Esophagus squamous epithelium (tissue), 5 donors: ENCODE results near the gene SORCS1. TPM values are rescaled to one million over a fixed set of nuclear protein-coding genes. Genes with fewer than 3 reads are reported as not detected.
A peak's percentile ranks its signal among the peaks of the same experiment; 100 is the strongest.

Experiments
- DNase-seq: peaks from one replicate; lab custom pipeline; 2025; lab: John Stamatoyannopoulos, UW
- H3K27ac ChIP-seq, 4 donors: fragments of 200-600 bp; sonication (generic); one replicate each; pipeline ENCODE4 v1.5.1; 2016 to 2019; ENCODE audit warnings: mild to moderate bottlenecking in 1 of 4
- H3K27me3 ChIP-seq, 4 donors: fragments of 200-600 bp; sonication (generic); 1 replicate in 3 of 4; 2 replicates in 1 of 4; pipeline versions ENCODE4 v1.5.1 to v1.6.0; 2017 to 2021; ENCODE audit warnings: antibody characterized with exemption in 1 of 4
- H3K36me3 ChIP-seq, 3 donors: fragments of 200-600 bp; sonication (generic); one replicate each; pipeline ENCODE4 v1.5.1; 2016 to 2019
- H3K4me1 ChIP-seq, 3 donors: fragments of 200-600 bp; sonication (generic); one replicate each; pipeline ENCODE4 v1.5.1; 2017 to 2019
- H3K4me3 ChIP-seq, 4 donors: fragments of 200-600 bp; sonication (generic); 1 replicate in 3 of 4; 2 replicates in 1 of 4; pipeline ENCODE4 v1.5.1; 2016 to 2019; ENCODE audit warnings: mild to moderate bottlenecking in 2 of 4, moderate library complexity in 1 of 4
- H3K9me3 ChIP-seq, 3 donors: fragments of 200-600 bp; sonication (generic); one replicate each; pipeline ENCODE4 v1.5.1; 2016 to 2019
- POLR2A ChIP-seq, 4 donors: fragments of 450-650 bp; IDR thresholded peaks; one replicate each; pipeline ENCODE4 v1.6.1; 2017; ENCODE audit warnings: antibody characterized with exemption in 4 of 4, mild to moderate bottlenecking in 4 of 4, moderate library complexity in 3 of 4
- whole genome bisulfite sequencing, 2 donors: methylation state at CpG; one replicate each; pipeline ENCODE4 v1.1.5; 2018; 5-methylcytosine and 5-hydroxymethylcytosine counted together
- intact Hi-C: fragments of 100-400 bp; cut with DNase I; formaldehyde crosslinking; loops from one replicate; pipeline ENCODE4 v1.15.0; 2022
- total RNA-seq, 4 donors: library from RNA; depleted of rRNA; stranded (reverse); fragments of >200 nt; gene quantifications; one replicate each; pipeline ENCODE4 v1.1.0, GENCODE V29; 2016
- TF ChIP-seq, protein P1 (sequence below), 6 experiments: fragments of 450-650 bp in 4 of 6; fragments of 200-600 bp in 2 of 6; sonication (generic) in 2 of 6; IDR thresholded peaks; one replicate each; pipeline ENCODE4 v1.5.1; 2016 to 2019; ENCODE audit warnings: antibody characterized with exemption in 6 of 6, mild to moderate bottlenecking in 4 of 6, moderate library complexity in 4 of 6
- donor health status: DM: yes; HTN: yes; CAD: no.

The SORCS1 gene
- total RNA-seq, 4 donors from 2014 or later = 0.88 to 4.8 (median 1.4) TPM; not detected in 1

DNA sequence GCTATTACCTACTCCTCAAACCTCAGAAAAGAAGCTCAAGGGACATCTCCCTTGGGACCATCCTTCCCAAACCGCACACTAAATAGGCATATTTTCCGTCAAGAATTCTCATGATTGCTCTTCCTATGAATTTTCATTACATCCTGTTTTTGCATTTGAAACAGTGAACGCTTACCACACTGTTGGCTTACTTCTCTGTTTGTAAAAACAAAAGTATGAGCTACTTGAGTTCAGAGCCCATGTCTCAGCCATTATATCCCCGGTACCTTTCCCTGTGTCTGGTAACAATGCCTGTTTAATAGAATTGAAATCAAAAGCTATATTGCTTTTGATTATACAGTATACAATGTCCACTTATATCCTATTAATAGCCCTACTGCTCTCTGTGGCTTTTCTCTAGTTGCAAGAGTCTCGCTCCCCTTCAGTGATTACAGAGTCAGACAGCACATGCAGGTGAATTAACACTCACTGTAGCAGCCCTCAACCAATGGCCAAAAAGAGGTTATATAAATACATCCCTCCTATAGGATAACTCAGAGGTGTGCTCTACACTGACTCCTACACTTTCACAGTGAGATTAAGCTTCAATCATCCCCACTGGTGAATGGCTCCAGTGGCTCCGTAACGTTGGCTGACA is 264.4 kb downstream of the SORCS1 start:
- intact Hi-C loops = no loop called here
- TF ChIP-seq, protein P1, sequence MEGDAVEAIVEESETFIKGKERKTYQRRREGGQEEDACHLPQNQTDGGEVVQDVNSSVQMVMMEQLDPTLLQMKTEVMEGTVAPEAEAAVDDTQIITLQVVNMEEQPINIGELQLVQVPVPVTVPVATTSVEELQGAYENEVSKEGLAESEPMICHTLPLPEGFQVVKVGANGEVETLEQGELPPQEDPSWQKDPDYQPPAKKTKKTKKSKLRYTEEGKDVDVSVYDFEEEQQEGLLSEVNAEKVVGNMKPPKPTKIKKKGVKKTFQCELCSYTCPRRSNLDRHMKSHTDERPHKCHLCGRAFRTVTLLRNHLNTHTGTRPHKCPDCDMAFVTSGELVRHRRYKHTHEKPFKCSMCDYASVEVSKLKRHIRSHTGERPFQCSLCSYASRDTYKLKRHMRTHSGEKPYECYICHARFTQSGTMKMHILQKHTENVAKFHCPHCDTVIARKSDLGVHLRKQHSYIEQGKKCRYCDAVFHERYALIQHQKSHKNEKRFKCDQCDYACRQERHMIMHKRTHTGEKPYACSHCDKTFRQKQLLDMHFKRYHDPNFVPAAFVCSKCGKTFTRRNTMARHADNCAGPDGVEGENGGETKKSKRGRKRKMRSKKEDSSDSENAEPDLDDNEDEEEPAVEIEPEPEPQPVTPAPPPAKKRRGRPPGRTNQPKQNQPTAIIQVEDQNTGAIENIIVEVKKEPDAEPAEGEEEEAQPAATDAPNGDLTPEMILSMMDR (IDR thresholded peaks at IDR 0.05) = no peak
- TF ChIP-seq POLR2A (IDR thresholded peaks at IDR 0.05) = no peak
- Histone ChIP-seq H3K4me1 (peaks cover 0 to 11% (median 0%) of the 10 kb centered on the region in 3 donors), H3K4me3 (no peak overlapping the region), H3K27me3 (no peaks in the 10 kb centered on the region), H3K36me3 (no peaks in the 10 kb centered on the region), H3K9me3 (no peaks in the 10 kb centered on the region), H3K27ac (no peak overlapping the region)
- 67 to 70% methylated on average over 7 of the region's 7 CpGs for WGBS, 2 donors
- DNase-seq = no peak

DNA sequence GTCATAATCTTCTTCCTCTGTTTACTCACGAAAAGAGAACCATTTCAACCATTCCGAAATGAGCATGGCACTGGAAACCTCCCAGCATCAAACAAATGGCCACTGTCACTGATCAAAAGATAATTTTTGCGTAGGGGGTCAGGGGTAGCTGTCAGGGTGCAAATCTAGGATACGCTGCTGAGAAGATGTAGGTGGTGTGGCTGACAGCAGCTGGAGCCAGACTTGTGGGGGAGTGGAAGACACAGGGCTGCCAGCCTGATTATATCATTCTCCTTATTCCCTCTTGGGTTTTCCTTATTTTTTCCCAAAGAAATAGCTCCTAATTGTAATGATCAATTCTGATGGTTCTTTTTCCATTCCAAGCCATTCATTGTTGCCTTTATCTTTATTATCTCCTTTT is 266.1 kb downstream of the SORCS1 start:
- TF ChIP-seq, protein P1 (IDR thresholded peaks at IDR 0.05) = no peak
- no peak for TF ChIP-seq POLR2A (IDR thresholded peaks at IDR 0.05)
- Histone ChIP-seq H3K4me1 (peaks cover 0 to 11% (median 0%) of the 10 kb centered on the region in 3 donors), H3K27ac (peak overlapping the region in 2 of 4 donors; percentile 19 to 59), H3K36me3 (no peaks in the 10 kb centered on the region), H3K4me3 (no peak overlapping the region), H3K9me3 (no peaks in the 10 kb centered on the region), H3K27me3 (no peaks in the 10 kb centered on the region)
- intact Hi-C loops = no loop called here
- 44 to 49% methylated on average over 4 of the region's 4 CpGs for WGBS, 2 donors
- no peak for DNase-seq

DNA sequence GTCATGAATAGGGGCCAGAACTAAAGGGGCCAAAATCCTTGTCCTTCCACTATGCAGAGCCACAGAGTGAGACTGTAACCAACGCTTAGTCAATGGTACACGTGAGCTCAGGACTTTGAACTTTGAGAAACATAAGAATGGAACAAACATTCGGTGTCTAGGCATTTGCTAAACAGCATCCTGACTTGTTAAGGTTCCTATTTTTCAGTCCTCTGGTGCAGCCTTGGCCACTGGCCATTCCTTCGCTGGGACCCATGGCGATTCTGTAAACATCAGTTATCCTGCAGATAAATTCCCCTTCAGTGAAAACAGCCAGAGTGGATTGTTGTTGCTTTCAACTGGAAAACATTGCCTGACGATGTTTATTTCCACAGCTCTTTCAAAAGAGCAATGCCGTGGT is 266.8 kb downstream of the SORCS1 start:
- intact Hi-C loops = no loop called here
- no peaks in the 10 kb centered on the region for H3K36me3 ChIP-seq
- TF ChIP-seq POLR2A (IDR thresholded peaks at IDR 0.05) = no peak
- TF ChIP-seq, protein P1 (IDR thresholded peaks at IDR 0.05) = no peak
- no peaks in the 10 kb centered on the region for H3K27me3 ChIP-seq
- DNase-seq = no peak
- H3K4me3 ChIP-seq = no peak overlapping the region
- peaks cover 0 to 11% (median 0%) of the 10 kb centered on the region in 3 donors for H3K4me1 ChIP-seq
- 53 to 66% methylated on average over 7 of the region's 7 CpGs for WGBS, 2 donors
- H3K9me3 ChIP-seq = no peaks in the 10 kb centered on the region
- H3K27ac ChIP-seq = peak overlapping the region in 1 of 4 donors; percentile 59

DNA sequence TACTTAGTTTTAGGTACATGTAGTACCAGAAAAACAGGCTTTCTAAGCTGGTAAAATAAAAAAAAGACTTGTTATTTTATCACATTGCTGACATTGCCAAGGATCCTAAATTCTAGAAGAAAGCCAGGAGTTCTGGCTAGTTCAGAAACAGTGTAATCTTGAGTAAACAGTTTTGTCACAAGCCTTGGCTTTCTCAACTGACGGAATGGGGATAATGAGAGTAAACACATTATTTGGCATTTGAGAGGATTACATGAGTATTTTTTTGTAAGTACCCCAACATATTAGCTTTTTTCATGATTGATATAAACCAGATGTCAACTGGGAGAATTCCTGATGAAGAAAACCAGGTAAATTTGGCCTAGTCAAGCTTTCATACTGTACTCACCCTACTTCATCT is 269.8 kb downstream of the SORCS1 start:
- intact Hi-C loops = no loop called here
- H3K36me3 ChIP-seq = no peaks in the 10 kb centered on the region
- no peak overlapping the region for H3K4me3 ChIP-seq
- peaks cover 0 to 11% (median 0%) of the 10 kb centered on the region in 3 donors for H3K4me1 ChIP-seq
- TF ChIP-seq POLR2A (IDR thresholded peaks at IDR 0.05) = no peak
- TF ChIP-seq, protein P1 (IDR thresholded peaks at IDR 0.05) = no peak
- H3K27ac ChIP-seq = peak overlapping the region in 2 of 4 donors; percentile 44 to 71
- WGBS, 2 donors = 36 to 41% methylated on average over 1 of the region's 1 CpG
- DNase-seq = no peak
- H3K27me3 ChIP-seq = no peaks in the 10 kb centered on the region
- no peaks in the 10 kb centered on the region for H3K9me3 ChIP-seq

DNA sequence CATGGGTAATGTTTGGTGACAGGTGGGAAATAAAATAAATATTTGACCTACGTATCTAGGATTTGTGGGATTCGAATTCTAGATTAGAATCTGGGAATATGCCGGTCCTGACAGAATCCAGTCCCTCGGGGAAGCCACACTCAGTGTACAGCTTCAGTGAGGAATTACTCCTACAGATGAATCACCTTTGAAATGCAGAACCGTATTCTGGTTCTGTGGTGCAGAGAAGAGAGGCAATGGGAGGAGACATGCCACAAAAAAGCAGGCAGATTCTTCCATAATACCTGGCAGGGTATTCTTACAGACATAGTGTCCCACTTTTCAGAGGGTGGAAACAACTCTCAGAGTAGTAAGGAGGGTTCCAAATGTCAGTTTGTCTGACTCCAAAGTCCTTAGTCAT is 286.9 kb downstream of the SORCS1 start:
- WGBS, 2 donors = 81 to 85% methylated on average over 5 of the region's 5 CpGs
- Histone ChIP-seq H3K27me3 (no peaks in the 10 kb centered on the region), H3K9me3 (no peaks in the 10 kb centered on the region), H3K4me1 (no peaks in the 10 kb centered on the region), H3K4me3 (no peak overlapping the region), H3K36me3 (no peaks in the 10 kb centered on the region), H3K27ac (no peak overlapping the region)
- intact Hi-C loops = no loop called here
- DNase-seq = no peak
- no peak for TF ChIP-seq POLR2A (IDR thresholded peaks at IDR 0.05)
- TF ChIP-seq, protein P1 (IDR thresholded peaks at IDR 0.05) = no peak
